H9 (cell line): ENCODE results near the gene ANKRD2. TPM values are rescaled to one million over a fixed set of nuclear protein-coding genes. Genes with fewer than 3 reads are reported as not detected.

ENCODE experiments used
- DNase-seq: peaks from one replicate; pipeline ENCODE4 v3.0.0-alpha.2; 2017
- H2AFZ ChIP-seq: one replicate; pipeline ENCODE4 v1.6.1; 2013; ENCODE audit warnings: mild to moderate bottlenecking, low read length, control low read depth, moderate library complexity
- H2AK5ac ChIP-seq: 2 replicates; pipeline ENCODE4 v1.6.1; 2013; ENCODE audit warnings: low read length, control low read depth, mixed read lengths; ENCODE audit not compliant: insufficient read length
- H2BK120ac ChIP-seq: one replicate; pipeline ENCODE4 v1.6.1; 2013; ENCODE audit warnings: low read depth, mild to moderate bottlenecking, low read length, control low read depth, inconsistent platforms; ENCODE audit not compliant: poor library complexity, severe bottlenecking
- H2BK12ac ChIP-seq: 2 replicates; pipeline ENCODE4 v1.6.1; 2013; ENCODE audit warnings: low read length, control low read depth, mixed read lengths, low read depth; ENCODE audit not compliant: insufficient read length
- H2BK15ac ChIP-seq: 2 replicates; pipeline ENCODE4 v1.6.1; 2013; ENCODE audit warnings: low read depth, low read length, control low read depth
- H2BK20ac ChIP-seq: one replicate; pipeline ENCODE4 v1.6.1; 2013; ENCODE audit warnings: low read depth, mild to moderate bottlenecking, low read length, control low read depth, inconsistent platforms; ENCODE audit not compliant: poor library complexity, severe bottlenecking
- H2BK5ac ChIP-seq: 2 replicates; pipeline ENCODE4 v1.6.1; 2013; ENCODE audit warnings: low read length, control low read depth, mixed read lengths; ENCODE audit not compliant: insufficient read length
- H3K14ac ChIP-seq: 2 replicates; pipeline ENCODE4 v1.6.1; 2013; ENCODE audit warnings: low read length, control low read depth; ENCODE audit not compliant: insufficient read depth
- H3K18ac ChIP-seq: 2 replicates; pipeline ENCODE4 v1.6.1; 2013; ENCODE audit warnings: low read depth, mild to moderate bottlenecking, mixed read lengths, low read length, control low read depth; ENCODE audit not compliant: insufficient read length
- H3K23ac ChIP-seq: 2 replicates; pipeline ENCODE4 v1.6.1; 2013; ENCODE audit warnings: low read length, control low read depth, mixed read lengths, low read depth; ENCODE audit not compliant: insufficient read length
- H3K23me2 ChIP-seq: 2 replicates; pipeline ENCODE4 v1.6.1; 2013; ENCODE audit warnings: low read depth, mild to moderate bottlenecking, mixed read lengths, low read length, control low read depth; ENCODE audit not compliant: insufficient read length, poor library complexity, severe bottlenecking
- H3K27ac ChIP-seq: 2 replicates; pipeline ENCODE4 v1.5.1; 2013; ENCODE audit warnings: low read length, control low read depth, mixed read lengths, low read depth; ENCODE audit not compliant: insufficient read length
- H3K27me3 ChIP-seq: 2 replicates; pipeline ENCODE4 v1.6.1; 2013; ENCODE audit warnings: low read length, control low read depth, inconsistent platforms; ENCODE audit not compliant: insufficient read depth
- H3K4ac ChIP-seq: 2 replicates; pipeline ENCODE4 v1.6.1; 2013; ENCODE audit warnings: low read depth, mild to moderate bottlenecking, control low read depth, inconsistent platforms, low read length, moderate library complexity
- H3K4me1 ChIP-seq: 2 replicates; pipeline ENCODE4 v1.6.1; 2013; ENCODE audit warnings: low read length, control low read depth, inconsistent platforms; ENCODE audit not compliant: insufficient read depth
- H3K4me2 ChIP-seq: 2 replicates; pipeline ENCODE4 v1.6.1; 2013; ENCODE audit warnings: low read length, control low read depth, mixed read lengths; ENCODE audit not compliant: insufficient read length, insufficient read depth
- H3K56ac ChIP-seq: 2 replicates; pipeline ENCODE4 v1.6.1; 2013; ENCODE audit warnings: low read depth, mild to moderate bottlenecking, mixed read lengths, low read length, control low read depth; ENCODE audit not compliant: insufficient read length
- H3K79me1 ChIP-seq: 2 replicates; pipeline ENCODE4 v1.6.1; 2013; ENCODE audit warnings: low read depth, mild to moderate bottlenecking, moderate library complexity, low read length, control low read depth, inconsistent platforms; ENCODE audit not compliant: insufficient read depth, poor library complexity, severe bottlenecking
- H3K79me2 ChIP-seq: 2 replicates; pipeline ENCODE4 v1.6.1; 2013; ENCODE audit warnings: low read length, control low read depth, inconsistent platforms; ENCODE audit not compliant: insufficient read depth
- H3K9ac ChIP-seq: 2 replicates; pipeline ENCODE4 v1.6.1; 2013; ENCODE audit warnings: low read length, control low read depth, mixed read lengths; ENCODE audit not compliant: insufficient read length; ENCODE audit errors: extremely low read depth
- H3K9me3 ChIP-seq: one replicate; pipeline ENCODE4 v1.6.1; 2013; ENCODE audit warnings: low read depth, low read length, inconsistent platforms; ENCODE audit not compliant: control insufficient read depth
- H3T11ph ChIP-seq: one replicate; pipeline ENCODE4 v1.6.1; 2013; ENCODE audit warnings: mild to moderate bottlenecking, low read length, control low read depth, inconsistent platforms
- H4K20me1 ChIP-seq: one replicate; pipeline ENCODE4 v1.6.1; 2013; ENCODE audit not compliant: control insufficient read depth, insufficient read length, insufficient read depth
- H4K5ac ChIP-seq: 2 replicates; pipeline ENCODE4 v1.6.1; 2013; ENCODE audit warnings: low read depth, mild to moderate bottlenecking, mixed read lengths, low read length, control low read depth; ENCODE audit not compliant: insufficient read length
- H4K8ac ChIP-seq: replicated peaks from 2 replicates; pipeline ENCODE4 v1.6.1; 2013; ENCODE audit warnings: low read length, control low read depth, mixed read lengths, low read depth; ENCODE audit not compliant: insufficient read length
- H4K91ac ChIP-seq: 2 replicates; pipeline ENCODE4 v1.6.1; 2013; ENCODE audit warnings: low read depth, mild to moderate bottlenecking, moderate library complexity, mixed read lengths, low read length, control low read depth; ENCODE audit not compliant: insufficient read length
- H3K27ac Mint-ChIP-seq, 3 experiments: 2 replicates in 2 of 3; 3 replicates in 1 of 3; pipeline ENCODE4 v1.8.0; 2020 to 2021; ENCODE audit warnings: mixed read lengths in 3 of 3, mild to moderate bottlenecking in 1 of 3, moderate library complexity in 1 of 3
- H3K27me3 Mint-ChIP-seq: 2 replicates; pipeline ENCODE4 v1.8.0; 2021; ENCODE audit warnings: low read depth, mild to moderate bottlenecking, moderate library complexity, mixed read lengths
- H3K36me3 Mint-ChIP-seq, 3 experiments: 2 replicates in 2 of 3; 3 replicates in 1 of 3; pipeline ENCODE4 v1.8.0; 2020 to 2021; ENCODE audit warnings: low read depth in 3 of 3, mixed read lengths in 3 of 3; ENCODE audit not compliant: insufficient read depth in 1 of 3
- H3K4me1 Mint-ChIP-seq, 2 experiments: 2 replicates each; pipeline ENCODE4 v1.8.0; 2020; ENCODE audit warnings: mixed read lengths in 2 of 2
- H3K4me3 Mint-ChIP-seq, 2 experiments: 2 replicates in 1 of 2; 3 replicates in 1 of 2; pipeline ENCODE4 v1.8.0; 2020 to 2021; ENCODE audit warnings: mild to moderate bottlenecking in 2 of 2, mixed read lengths in 2 of 2, moderate library complexity in 1 of 2
- H3K9me3 Mint-ChIP-seq, 2 experiments: 2 replicates in 1 of 2; 3 replicates in 1 of 2; pipeline ENCODE4 v1.8.0; 2020; ENCODE audit warnings: mild to moderate bottlenecking in 2 of 2, mixed read lengths in 2 of 2, moderate library complexity in 1 of 2
- WGBS: extraction: QIAGEN DNeasy Blood & Tissue Kit; methylation state at CpG from one replicate; pipeline ENCODE4 v1.1.7; 2013; ENCODE audit warnings: missing lambda C conversion rate, low lambda C conversion rate, mixed read lengths; ENCODE audit not compliant: insufficient read length; ENCODE audit errors: extremely low coverage; 5-methylcytosine and 5-hydroxymethylcytosine counted together
- total RNA-seq: library from RNA; stranded (reverse); gene quantifications from 2 replicates; pipeline ENCODE4 v1.2.1, GENCODE V29; 2021
- TF ChIP-seq, protein P1 (sequence below): fragments of 200-600 bp; sonication (generic); conservative IDR thresholded peaks from 3 replicates; pipeline ENCODE4 v1.8.0; 2021; ENCODE audit warnings: antibody characterized with exemption, mild to moderate bottlenecking

The ANKRD2 gene
- total RNA-seq, 1 experiment from 2014 or later: not detected

DNA sequence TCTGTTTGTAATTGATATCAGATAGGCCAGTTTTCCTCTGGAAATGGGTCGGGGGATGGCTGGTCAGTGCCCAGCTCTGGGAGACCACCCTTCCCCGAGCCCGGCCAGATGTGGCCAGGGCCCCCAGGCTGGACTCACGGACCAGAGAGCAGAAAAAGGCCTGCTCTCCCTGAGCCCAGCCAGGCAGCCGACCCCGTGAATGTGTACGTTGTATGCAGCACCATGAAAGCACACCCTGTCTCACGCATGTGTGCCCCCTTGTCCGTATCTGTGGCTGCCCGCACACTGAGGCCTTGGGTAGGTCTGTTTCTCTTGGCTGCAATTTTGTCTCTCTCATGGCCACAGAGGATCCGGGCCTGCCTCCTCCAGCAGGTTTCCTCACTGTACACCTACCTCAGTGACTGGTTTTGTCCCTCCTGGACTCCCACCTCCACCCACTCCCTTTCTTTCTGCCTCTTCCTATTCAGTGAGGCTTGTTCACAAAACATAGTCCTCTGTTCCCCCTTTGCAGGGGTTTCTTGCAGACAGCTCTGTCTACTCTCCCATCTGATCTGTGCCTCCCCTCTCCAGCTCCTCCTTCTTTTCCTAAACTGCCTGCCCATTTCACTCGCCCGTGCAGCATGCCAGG lies 23.6 kb upstream of the ANKRD2 start:
- H3K18ac ChIP-seq: no peak overlapping the region
- H3K79me2 ChIP-seq: no peaks in the 10 kb centered on the region; the same call in 1 of the 2 replicates
- no CpG with 5 or more reads among the region's 13 CpGs for WGBS
- no peak overlapping the region for H2AFZ ChIP-seq
- Mint-ChIP-seq H3K36me3 (no peaks in the 10 kb centered on the region), H3K9me3 (no peaks in the 10 kb centered on the region), H3K27ac (peak overlapping the region; percentile 17 to 36 (median 18); a peak in 4 of 7 replicates), H3K27me3 (no peaks in the 10 kb centered on the region), H3K4me1 (peaks cover 32 to 42% of the 10 kb centered on the region in 2 experiments), H3K4me3 (no peak overlapping the region)
- TF ChIP-seq, protein P1, sequence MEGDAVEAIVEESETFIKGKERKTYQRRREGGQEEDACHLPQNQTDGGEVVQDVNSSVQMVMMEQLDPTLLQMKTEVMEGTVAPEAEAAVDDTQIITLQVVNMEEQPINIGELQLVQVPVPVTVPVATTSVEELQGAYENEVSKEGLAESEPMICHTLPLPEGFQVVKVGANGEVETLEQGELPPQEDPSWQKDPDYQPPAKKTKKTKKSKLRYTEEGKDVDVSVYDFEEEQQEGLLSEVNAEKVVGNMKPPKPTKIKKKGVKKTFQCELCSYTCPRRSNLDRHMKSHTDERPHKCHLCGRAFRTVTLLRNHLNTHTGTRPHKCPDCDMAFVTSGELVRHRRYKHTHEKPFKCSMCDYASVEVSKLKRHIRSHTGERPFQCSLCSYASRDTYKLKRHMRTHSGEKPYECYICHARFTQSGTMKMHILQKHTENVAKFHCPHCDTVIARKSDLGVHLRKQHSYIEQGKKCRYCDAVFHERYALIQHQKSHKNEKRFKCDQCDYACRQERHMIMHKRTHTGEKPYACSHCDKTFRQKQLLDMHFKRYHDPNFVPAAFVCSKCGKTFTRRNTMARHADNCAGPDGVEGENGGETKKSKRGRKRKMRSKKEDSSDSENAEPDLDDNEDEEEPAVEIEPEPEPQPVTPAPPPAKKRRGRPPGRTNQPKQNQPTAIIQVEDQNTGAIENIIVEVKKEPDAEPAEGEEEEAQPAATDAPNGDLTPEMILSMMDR: no peak
- H2BK5ac ChIP-seq: no peak overlapping the region
- DNase-seq: no peak
- no peak overlapping the region for H3K27ac ChIP-seq
- no peak overlapping the region for H4K8ac ChIP-seq
- H2BK20ac ChIP-seq: no peak overlapping the region
- H3K4me2 ChIP-seq: no peak overlapping the region
- no peak overlapping the region for H3K9ac ChIP-seq
- no peak overlapping the region for H3K4ac ChIP-seq
- no peak overlapping the region for H2BK15ac ChIP-seq
- H3T11ph ChIP-seq: no peak overlapping the region
- H3K79me1 ChIP-seq: no peaks in the 10 kb centered on the region
- no peak overlapping the region for H3K56ac ChIP-seq
- no peaks in the 10 kb centered on the region for H3K27me3 ChIP-seq
- no peak overlapping the region for H2BK12ac ChIP-seq
- no peak overlapping the region for H2AK5ac ChIP-seq
- no peaks in the 10 kb centered on the region for H4K20me1 ChIP-seq
- H4K91ac ChIP-seq: no peak overlapping the region
- no peak overlapping the region for H4K5ac ChIP-seq
- no peaks in the 10 kb centered on the region for H3K9me3 ChIP-seq
- no peaks in the 10 kb centered on the region for H3K23me2 ChIP-seq
- H2BK120ac ChIP-seq: no peak overlapping the region
- H3K14ac ChIP-seq: no peak overlapping the region
- H3K23ac ChIP-seq: no peak overlapping the region
- peaks cover 5% of the 10 kb centered on the region; the same call in 1 of the 2 replicates for H3K4me1 ChIP-seq
